HG03575 (cell line): ENCODE data around the gene HEXIM2.
A peak's percentile ranks its signal among the peaks of the same experiment; 100 is the strongest.

Source experiments
- ATAC-seq: cut with Tn5 transposase; IDR thresholded peaks from one replicate; pipeline ENCODE4 v1.9.1; 2021; ENCODE audit not compliant: unreplicated experiment, insufficient number of reproducible peaks, low FRiP score; ENCODE audit errors: extremely low read depth

HEXIM2 gene

DNA sequence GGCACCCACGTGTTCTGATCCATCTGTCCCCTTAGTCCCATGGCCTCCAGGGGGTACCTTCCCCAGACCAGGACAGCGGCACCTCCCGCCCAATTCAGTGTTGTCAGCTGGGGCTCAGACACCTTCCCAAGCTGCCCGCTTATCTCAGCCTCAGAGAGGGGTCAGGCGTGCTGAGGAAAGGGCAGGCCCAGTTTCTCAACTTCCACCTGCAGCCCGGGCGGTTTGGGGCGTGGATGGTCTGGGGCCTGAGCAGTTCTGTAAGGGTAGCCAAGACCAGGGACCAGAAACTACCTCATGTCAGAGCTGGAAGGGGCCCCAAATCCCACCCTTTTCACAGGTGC lies 34.5 kb upstream of the HEXIM2 start:
- ATAC-seq = no peak

DNA sequence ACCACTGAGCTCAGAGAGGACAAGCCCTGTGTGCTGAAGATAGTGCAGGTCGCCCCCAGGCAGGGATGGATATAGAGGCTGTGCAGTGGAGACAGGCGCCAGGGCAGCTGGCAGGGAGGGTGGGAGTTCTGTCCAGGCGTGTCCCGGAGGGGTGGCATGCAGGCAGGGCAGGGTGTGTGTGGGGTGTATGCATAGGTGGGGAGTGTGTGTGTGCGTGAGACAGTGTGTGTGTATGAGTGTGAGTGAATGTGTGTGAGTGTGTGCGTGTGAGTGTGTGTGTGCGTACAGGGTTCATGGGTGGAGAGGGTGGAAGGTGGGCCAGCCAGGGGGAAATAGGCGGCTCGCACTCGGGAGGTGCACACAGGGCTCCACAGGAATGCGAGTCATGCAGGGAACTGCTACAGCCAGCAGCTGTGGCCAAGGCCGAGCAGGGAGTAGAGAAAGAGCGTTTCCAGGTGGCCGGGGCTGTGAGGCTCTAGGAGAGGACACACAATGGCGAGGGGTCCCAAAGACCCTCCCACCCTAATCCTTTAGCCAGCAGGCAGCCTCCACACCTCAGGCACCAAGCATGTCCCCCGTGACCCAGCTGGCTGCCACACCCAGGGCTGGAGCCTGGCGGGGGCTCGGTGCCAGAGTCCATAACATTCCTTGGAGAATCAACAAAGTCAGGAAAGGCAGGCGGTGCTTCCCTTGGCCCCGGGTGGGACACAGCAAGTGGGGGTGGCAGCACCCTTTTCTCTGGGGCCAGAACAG lies 34.0 kb upstream of the HEXIM2 start:
- ATAC-seq = no peak

DNA sequence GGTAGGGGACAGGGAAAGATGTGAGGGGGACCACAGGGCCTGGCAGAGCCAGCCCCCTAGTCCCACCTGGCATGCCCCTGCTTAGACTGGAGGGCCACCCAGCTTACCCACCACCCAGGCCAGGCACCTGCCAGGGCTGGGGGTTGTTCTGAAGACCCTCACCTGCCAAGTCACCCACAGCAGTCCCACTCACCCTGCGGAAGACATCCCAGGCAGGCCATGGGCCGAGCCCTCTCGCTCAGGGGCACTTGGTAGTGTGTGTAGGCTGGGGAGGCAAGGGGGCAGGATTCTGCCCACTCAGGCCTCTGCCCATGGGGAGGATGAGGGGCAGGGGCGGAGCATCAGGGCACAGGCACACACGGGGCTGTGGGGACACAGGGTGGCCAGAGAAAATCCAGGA lies 33.3 kb upstream of the HEXIM2 start:
- no peak for ATAC-seq

DNA sequence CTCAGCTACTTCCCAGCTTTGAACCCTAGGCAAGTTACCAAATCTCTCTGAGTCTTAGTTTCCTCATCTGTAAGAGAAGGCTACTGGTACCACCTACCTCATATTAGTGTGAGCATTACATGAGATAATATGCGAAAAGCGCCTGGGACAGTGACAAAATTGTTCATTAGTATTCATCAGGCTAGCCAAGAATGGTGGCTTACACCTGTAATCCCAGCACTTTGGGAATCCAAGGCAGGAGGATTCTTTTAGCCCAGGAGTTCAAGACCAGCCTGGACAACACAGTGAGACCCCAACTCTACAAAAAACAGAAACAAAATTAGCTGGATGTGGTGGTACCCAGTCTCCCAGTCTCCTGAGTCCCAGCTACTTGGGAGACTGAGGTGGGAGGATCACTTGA lies 32.7 kb upstream of the HEXIM2 start:
- no peak for ATAC-seq

DNA sequence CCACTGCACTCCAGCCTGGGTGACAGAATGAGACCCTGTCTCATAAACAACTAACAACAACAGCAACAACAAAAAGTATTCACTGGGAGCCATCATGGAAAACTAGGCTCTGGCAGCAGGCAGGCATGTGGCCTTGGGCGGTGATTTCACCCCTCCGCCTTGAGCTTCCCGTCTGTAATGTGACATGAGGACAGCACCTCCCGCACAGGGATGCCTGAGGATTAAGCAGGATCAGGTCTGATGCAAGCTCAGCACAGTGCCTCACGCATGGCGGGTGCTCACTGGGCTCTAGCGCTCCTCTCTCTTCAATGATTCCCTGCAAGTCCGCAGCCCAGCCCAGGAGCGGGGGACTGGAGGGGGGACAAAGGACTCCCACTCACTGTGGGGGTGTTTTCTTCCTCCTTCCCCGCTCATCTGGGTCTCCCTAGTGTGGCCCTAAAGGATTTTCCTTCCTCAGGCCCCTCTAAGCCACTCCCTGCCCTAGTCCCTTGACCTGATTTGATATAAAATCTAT lies 32.2 kb upstream of the HEXIM2 start:
- ATAC-seq = no peak

DNA sequence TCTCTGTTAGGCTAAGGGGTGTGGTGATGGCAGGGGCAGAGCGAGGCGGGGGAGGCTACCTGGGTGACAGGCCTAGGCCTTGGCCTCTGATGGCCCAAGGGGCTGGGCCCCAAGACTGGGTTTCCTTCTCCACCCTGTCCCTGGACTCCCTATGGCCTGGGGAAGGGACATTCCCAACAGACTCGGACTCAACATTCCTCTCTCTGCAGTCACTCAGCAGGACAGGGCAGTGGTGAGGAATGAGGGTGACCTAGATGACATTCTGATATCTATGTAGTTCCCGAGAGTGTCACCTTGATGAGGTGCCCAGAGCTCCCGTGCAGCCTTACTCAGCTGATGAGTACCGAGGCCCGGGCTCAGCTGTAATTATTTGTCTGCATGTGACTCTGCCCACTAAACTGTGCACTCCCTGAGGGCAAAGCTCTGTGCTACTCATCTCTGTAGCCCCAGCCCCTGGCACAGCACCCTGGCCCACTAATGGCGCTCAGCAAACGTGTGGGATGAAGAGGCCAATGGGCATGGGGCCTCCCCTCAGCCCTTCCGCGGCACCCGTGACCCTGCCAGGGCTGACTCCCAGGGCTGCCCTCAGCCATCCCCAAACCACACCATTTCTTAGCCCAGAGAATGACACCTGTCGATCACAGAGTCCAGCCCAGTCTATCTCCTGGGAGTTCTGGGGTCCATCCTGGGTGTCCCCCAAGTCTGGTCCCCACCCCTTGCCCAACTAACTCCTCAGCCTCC lies 31.6 kb upstream of the HEXIM2 start:
- ATAC-seq = no peak

DNA sequence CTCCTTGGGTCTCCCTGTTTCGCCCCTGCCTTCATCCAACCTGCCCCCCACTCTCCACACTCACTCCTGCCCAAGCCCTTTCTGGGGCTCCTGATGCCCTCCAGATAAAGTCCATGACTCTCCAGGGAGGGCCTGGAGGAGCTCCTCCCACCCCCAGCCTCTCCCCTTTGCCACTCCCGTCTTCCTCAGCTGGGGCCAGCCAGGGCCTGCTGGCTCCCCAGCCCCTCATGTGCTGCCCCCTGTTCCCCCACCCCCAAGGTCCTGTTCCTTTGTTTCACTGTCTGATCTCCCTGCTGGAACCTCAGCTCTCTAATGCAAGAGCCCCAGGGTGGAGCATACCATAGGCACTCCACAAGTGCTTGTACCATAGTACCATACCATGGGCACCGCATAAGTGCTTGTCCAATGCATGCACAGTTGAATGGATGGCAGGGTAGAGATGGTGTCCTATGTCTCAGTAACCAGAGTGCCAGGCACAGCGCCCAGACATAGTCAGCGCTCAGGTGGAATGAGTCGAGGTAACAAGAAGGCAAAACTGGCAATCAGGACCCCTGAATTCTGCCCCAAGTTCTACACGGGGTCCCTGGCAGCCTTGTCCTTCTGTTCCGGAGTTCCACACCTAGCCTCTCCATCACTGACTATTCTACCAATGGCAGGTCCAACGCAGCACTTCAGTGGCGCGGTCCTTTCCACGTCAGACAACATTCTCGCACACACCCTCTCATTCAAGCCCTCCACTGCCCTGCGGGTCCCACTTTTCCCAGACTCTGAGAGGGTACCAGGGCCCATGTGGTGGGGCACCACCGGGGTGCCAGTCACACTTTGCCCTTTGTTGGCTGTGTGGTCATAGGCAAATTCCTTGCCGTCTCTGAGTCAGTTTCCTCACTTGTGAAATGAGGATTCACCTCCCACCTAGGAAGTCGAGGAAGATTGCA lies 30.7 kb upstream of the HEXIM2 start:
- no peak for ATAC-seq

DNA sequence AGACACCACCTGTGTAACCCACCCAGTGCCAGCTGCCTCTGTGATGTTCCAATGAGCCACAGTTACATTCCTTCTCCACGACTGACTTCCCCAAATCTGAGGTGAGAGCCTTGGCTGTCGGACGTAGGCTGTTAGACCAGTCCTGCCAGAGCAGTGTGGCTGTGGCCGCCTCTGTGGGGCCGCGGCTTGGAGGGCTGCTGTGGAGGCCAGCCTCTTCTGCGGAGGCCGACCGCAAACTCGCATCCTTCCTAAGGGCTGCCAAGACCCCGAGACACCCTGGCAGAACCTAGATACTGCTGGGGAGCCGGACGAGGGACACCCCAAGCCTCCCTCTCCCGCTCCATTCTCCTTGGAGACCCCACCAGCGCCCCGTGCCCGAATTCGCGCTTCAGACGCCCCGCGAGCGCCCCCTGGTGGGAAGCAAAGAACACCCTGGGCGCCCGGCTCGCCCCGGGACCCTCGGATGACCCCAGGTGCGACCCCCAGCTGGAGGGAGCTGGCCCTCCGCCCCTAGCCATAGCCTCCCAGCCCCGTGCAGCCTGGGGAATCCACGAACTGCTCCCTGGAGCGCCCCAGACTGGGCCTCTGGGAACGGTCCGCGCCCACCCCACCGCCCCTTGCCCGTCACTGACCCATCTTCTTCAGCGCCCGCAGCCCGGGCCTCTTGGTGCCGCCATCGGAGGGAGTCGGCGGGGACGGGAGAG lies 29.9 kb upstream of the HEXIM2 start:
- ATAC-seq = no peak

DNA sequence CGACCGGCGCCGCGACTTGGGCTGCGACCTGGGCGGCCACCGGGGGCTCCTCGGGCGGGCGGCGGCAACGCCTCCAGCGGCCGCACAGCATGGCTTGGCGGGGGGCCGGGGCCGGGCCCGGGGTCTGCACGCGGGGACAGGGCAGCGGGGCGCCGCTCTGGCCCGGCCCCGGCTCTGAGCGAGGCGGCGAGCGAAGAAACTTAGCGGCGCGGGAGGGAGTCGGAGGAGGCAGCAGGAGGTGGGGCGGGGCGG lies 29.4 kb upstream of the HEXIM2 start, which contains the start of gene PLCD3:
PLCD3 (minus strand) TSS at position 196 of the 252 bp plus-strand sequence; CDS start at position 91, 105 bp downstream.
- no peak for ATAC-seq

DNA sequence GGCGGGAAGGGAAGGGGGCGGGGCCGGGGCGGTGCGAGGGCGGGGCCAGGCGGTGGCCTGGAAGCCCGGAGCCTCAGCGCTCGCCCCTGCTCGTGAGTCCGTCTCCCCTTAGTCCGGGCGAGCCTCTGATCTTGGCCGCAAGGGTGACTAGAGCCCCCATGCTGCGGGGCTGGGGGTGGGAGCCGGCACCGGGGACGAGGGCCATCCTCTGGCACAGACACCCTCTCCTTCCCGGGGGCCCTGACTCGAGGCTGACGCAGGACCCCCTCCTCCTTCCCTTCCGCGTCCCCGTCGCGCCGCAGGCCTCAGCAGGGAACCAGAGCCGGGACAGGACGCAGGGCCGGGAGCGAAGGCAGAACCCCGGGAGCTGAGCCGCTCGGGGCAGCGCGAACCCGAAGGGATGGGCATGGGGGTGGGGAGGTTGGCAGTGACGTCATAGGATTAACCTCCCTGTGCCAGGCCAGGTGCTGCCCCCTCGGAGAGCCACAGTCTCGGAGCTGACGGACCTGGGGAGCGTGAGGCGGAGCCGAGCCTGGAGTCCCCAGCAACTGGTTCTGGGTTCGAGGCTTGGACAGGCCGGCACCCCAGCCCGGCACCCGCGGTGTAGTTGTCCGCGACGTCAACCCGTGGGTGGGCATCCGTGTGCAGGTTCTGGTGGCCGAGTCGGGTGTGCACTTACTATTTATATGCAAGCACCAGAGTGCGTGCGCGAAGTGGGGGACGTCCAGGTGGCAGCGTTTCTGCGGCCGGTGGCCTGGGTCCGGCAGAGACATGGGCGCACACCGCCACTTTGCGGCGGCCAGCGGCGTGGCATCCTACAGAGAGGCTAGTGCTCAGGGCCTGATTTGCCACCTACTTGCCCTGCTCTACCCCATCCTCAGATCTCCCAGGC lies 28.9 kb upstream of the HEXIM2 start:
- ATAC-seq = no peak

DNA sequence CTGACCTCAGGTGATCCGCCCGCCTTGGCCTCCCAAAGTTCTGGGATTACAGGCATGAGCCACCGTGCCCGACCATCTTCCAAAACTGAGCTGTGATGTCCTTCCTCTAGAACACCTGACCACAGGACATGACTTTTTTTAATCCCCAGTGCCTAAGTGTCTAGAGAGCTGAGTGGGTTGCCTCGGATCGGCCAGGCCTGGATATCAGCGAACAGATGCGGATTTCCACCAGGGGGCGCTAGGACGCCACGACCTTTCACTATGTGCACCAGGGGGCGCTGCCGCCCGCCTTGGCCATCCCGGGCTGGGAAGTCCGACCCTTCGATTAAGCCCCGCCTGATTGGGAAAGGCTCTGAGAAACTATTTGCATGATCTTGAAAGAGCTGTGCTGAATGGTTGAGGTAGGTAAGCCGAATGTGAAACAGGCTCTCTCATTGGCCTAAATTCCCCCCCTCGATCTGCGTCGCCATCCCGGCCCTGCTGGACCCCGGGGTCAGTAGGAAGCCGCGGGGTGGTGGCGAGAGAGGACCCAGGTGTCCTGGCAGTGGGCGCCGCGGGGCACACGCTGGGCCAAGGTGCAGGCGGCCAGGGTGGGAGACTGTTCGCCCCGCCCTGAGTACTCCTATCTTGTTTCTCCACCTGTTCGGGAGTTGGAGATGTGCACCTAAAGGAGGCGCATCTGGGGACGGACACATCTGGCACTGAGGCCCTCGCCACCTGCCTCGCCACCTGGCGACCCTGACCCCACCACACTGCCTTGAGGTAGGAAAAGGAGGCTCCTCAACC lies 26.3 kb upstream of the HEXIM2 start, which contains the start of gene ACBD4:
ACBD4 (plus strand) TSS at position 496 of the 786 bp plus-strand sequence. CDS start 458 bp downstream, outside the sequence.
- ATAC-seq = peak; percentile 79

DNA sequence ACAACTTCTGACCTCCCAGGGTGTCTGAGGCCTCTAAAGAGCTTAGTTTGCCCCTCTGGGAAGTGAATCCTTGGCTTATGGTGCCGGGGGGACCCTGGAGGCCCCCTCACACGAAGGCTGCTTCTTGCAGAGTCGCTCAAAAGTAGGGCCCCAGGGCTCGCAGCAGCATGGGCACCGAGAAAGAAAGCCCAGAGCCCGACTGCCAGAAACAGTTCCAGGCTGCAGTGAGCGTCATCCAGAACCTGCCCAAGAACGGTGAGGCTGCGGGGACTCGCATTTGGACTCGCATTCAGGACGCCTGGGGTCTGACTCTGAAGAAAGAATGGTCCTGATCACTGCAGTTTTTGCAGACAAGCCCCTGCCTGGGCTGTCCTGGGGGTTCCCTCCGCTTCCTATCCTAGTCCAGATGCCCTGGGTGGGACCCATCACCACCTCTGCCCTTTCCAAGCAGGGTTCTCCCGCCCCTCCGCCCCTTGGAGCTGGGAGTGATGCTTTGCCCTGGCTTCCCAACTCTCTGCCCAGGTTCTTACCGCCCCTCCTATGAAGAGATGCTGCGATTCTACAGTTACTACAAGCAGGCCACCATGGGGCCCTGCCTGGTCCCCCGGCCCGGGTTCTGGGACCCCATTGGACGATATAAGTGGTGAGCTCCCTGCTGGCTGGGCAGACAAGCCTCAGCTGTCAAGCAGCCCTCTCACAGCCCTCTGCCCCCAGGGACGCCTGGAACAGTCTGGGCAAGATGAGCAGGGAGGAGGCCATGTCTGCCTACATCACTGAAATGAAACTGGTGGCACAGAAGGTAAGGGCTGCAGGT lies 25.5 kb upstream of the HEXIM2 start:
- ATAC-seq = no peak

DNA sequence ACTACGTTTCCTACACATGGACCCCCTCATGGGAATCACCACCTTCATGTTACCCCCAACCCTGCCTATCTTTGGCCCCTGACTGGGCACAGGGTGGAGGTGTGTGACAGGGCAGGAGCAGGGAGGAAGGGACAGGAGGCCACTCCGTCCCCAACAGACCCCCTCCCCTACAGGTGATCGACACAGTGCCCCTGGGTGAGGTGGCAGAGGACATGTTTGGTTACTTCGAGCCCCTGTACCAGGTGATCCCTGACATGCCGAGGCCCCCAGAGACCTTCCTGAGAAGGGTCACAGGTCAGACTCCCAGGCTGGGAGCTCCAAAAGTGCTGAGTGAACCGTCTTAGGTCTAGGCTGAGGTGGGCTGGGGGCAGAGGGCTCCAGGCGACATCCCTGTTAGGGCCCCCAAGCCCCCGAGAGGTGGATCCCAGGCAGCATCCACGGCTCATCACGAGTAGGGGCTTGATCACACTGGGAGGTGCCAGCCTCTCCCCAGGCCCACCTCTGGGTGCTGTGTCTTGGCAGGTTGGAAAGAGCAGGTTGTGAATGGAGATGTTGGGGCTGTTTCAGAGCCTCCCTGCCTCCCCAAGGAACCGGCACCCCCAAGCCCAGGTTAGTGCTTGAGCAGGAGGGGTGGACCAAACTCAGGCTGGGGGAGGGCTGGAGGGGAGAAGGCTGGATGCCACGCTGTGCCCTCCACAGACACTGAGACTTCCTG lies 24.7 kb upstream of the HEXIM2 start:
- no peak for ATAC-seq

DNA sequence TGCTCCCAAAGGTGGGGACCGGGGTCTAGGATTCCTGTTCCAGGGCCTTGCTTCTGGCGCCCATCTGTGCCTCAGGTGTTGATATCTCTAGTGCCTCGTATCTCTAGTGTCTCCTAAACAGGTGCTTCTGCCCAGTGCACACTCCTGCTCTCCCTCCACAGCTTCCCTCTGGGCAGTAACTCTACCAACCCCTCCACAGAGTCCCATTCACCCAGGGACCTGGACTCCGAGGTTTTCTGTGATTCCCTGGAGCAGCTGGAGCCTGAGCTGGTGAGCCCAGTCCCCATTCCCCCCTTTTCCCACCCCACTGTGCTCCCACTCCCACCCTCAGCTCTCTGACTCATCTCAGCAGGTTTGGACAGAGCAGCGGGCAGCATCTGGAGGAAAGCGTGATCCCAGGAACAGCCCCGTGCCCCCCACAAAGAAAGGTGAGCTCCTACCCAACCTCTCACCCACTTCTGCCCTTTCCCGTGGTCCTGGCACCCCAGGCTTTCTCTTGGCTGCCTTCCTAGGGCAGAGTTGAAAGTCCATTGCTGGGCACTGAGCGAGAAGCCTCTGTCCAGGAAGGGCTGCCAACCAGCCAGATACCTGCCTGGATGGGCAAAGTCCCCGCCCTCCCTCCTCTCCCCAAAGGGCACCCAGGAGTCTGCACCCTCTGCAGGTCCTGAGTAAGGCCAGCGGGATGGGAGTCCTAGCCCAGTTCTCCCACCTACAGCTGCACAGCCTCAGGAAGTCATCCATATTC lies 23.9 kb upstream of the HEXIM2 start:
- no peak for ATAC-seq

DNA sequence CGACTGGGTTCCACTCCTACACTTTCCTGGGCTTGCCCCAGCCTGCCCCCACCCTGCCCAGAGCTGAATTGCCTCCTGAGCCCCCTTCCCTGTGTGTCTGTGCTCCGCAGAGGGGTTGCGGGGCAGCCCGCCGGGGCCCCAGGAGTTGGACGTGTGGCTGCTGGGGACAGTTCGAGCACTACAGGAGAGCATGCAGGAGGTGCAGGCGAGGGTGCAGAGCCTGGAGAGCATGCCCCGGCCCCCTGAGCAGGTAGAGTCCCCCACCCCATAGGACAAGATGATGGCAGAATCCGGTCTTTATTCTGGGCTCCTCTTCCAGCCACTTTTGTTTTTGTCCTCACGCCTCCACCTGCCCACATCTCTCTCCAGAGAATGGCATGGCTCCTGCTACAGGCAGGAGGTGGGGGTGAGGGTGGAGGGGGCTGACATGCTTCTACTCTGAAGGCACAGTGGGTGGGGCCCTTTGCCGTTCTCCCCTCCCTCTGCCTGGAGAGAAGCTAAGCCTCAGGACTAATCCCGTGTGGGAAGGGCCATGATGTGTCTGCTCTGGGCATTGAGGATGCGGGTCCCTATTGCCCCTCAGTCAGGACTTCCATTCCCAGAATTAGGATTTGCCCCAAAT lies 22.7 kb upstream of the HEXIM2 start:
- ATAC-seq = no peak
